ENCODE measurements around the gene ARMCX2. TPM values are rescaled to one million over a fixed set of nuclear protein-coding genes. Genes with fewer than 3 reads are reported as not detected.
"Not testable (repeated sequence)": the region's sequence is repeated elsewhere in the genome, so short reads cannot be mapped to it uniquely, and the experiment has no call there.

Gene ARMCX2
- polyA plus RNA-seq, 4 donors: 0.45 to 34.4 (median 5.4) TPM

GRCh38 chrX:101677028-101677427 lies 17.4 kb upstream of the ARMCX2 start:
- H3K4me1 ChIP-seq (ENCODE audit: control insufficient read depth in 3 of 3, insufficient read depth in 2 of 3, low read depth in 1 of 3, low read length in 2 of 3): no peaks in the 10 kb centered on the region
- no peaks in the 10 kb centered on the region for H3K9me3 ChIP-seq (ENCODE audit: control insufficient read depth in 2 of 2, insufficient read depth in 1 of 2, low read depth in 1 of 2, low read length in 1 of 2)
- 53 to 81% (median 57%) methylated on average over 1 of the region's 1 CpG for WGBS, 3 donors
- no peaks in the 10 kb centered on the region for H3K36me3 ChIP-seq (ENCODE audit: control insufficient read depth in 3 of 3, insufficient read depth in 2 of 3, low read depth in 1 of 3, low read length in 3 of 3)
- H3K27me3 ChIP-seq (ENCODE audit: control insufficient read depth in 3 of 3, insufficient read depth in 3 of 3, low read length in 3 of 3): no peaks in the 10 kb centered on the region
- FAIRE-seq (no peak), DNase-seq (no peak)
- no peak overlapping the region for H3K4me3 ChIP-seq (ENCODE audit: low read depth in 1 of 3, low read length in 3 of 3)
- H3K27ac ChIP-seq (ENCODE audit: low read depth in 1 of 3, low read length in 2 of 3): no peak overlapping the region

GRCh38 chrX:101676571-101676970 lies 16.9 kb upstream of the ARMCX2 start:
- no peaks in the 10 kb centered on the region for H3K27me3 ChIP-seq (ENCODE audit: control insufficient read depth in 3 of 3, insufficient read depth in 3 of 3, low read length in 3 of 3)
- DNase-seq: no peak
- 41 to 70% (median 45%) methylated on average over 3 of the region's 3 CpGs for WGBS, 3 donors
- H3K4me1 ChIP-seq (ENCODE audit: control insufficient read depth in 3 of 3, insufficient read depth in 2 of 3, low read depth in 1 of 3, low read length in 2 of 3): no peaks in the 10 kb centered on the region
- no peak for FAIRE-seq
- H3K4me3 ChIP-seq (ENCODE audit: low read depth in 1 of 3, low read length in 3 of 3): no peak overlapping the region
- H3K9me3 ChIP-seq (ENCODE audit: control insufficient read depth in 2 of 2, insufficient read depth in 1 of 2, low read depth in 1 of 2, low read length in 1 of 2): no peaks in the 10 kb centered on the region
- no peaks in the 10 kb centered on the region for H3K36me3 ChIP-seq (ENCODE audit: control insufficient read depth in 3 of 3, insufficient read depth in 2 of 3, low read depth in 1 of 3, low read length in 3 of 3)
- no peak overlapping the region for H3K27ac ChIP-seq (ENCODE audit: low read depth in 1 of 3, low read length in 2 of 3)

- no peak for FAIRE-seq
- WGBS, 3 donors: 22 to 31% (median 25%) methylated on average over 2 of the region's 2 CpGs
- H3K4me1 ChIP-seq (ENCODE audit: control insufficient read depth in 3 of 3, insufficient read depth in 2 of 3, low read depth in 1 of 3, low read length in 2 of 3): no peaks in the 10 kb centered on the region
- no peak for DNase-seq
- H3K27ac ChIP-seq (ENCODE audit: low read depth in 1 of 3, low read length in 2 of 3): no peak overlapping the region
- H3K36me3 ChIP-seq (ENCODE audit: control insufficient read depth in 3 of 3, insufficient read depth in 2 of 3, low read depth in 1 of 3, low read length in 3 of 3): no peaks in the 10 kb centered on the region
- H3K4me3 ChIP-seq (ENCODE audit: low read depth in 1 of 3, low read length in 3 of 3): no peak overlapping the region
- H3K9me3 ChIP-seq (ENCODE audit: control insufficient read depth in 2 of 2, insufficient read depth in 1 of 2, low read depth in 1 of 2, low read length in 1 of 2): no peaks in the 10 kb centered on the region
- no peaks in the 10 kb centered on the region for H3K27me3 ChIP-seq (ENCODE audit: control insufficient read depth in 3 of 3, insufficient read depth in 3 of 3, low read length in 3 of 3)
Observed at GRCh38 chrX:101668143-101668542, 8.5 kb upstream of the ARMCX2 start.

- Histone ChIP-seq H3K36me3 (ENCODE audit: control insufficient read depth in 3 of 3, insufficient read depth in 2 of 3, low read depth in 1 of 3, low read length in 3 of 3) (peaks cover 0 to 12% (median 0%) of the 10 kb centered on the region in 3 donors), H3K4me3 (ENCODE audit: low read depth in 1 of 3, low read length in 3 of 3) (peak overlapping the region; percentile 49 to 85 (median 55)), H3K27ac (ENCODE audit: low read depth in 1 of 3, low read length in 2 of 3) (peak overlapping the region in 2 of 3 donors; percentile 24 to 60), H3K4me1 (ENCODE audit: control insufficient read depth in 3 of 3, insufficient read depth in 2 of 3, low read depth in 1 of 3, low read length in 2 of 3) (peaks cover 0 to 5% (median 0%) of the 10 kb centered on the region in 3 donors), H3K27me3 (ENCODE audit: control insufficient read depth in 3 of 3, insufficient read depth in 3 of 3, low read length in 3 of 3) (no peaks in the 10 kb centered on the region), H3K9me3 (ENCODE audit: control insufficient read depth in 2 of 2, insufficient read depth in 1 of 2, low read depth in 1 of 2, low read length in 1 of 2) (no peaks in the 10 kb centered on the region)
- no peak for FAIRE-seq
- DNase-seq: peak; percentile 52 to 74
- 0 to 27% (median 2%) methylated on average over 32 to 37 of the region's 38 CpGs for WGBS, 3 donors
Observed at GRCh38 chrX:101658661-101659491, 774 bp downstream of the ARMCX2 start.

GRCh38 chrX:101657495-101657894 lies 2.2 kb downstream of the ARMCX2 start:
- no peak overlapping the region for H3K4me3 ChIP-seq (ENCODE audit: low read depth in 1 of 3, low read length in 3 of 3)
- no peaks in the 10 kb centered on the region for H3K27me3 ChIP-seq (ENCODE audit: control insufficient read depth in 3 of 3, insufficient read depth in 3 of 3, low read length in 3 of 3)
- FAIRE-seq: no peak
- peaks cover 0 to 5% (median 0%) of the 10 kb centered on the region in 3 donors for H3K4me1 ChIP-seq (ENCODE audit: control insufficient read depth in 3 of 3, insufficient read depth in 2 of 3, low read depth in 1 of 3, low read length in 2 of 3)
- no peaks in the 10 kb centered on the region for H3K9me3 ChIP-seq (ENCODE audit: control insufficient read depth in 2 of 2, insufficient read depth in 1 of 2, low read depth in 1 of 2, low read length in 1 of 2)
- no peak overlapping the region for H3K27ac ChIP-seq (ENCODE audit: low read depth in 1 of 3, low read length in 2 of 3)
- DNase-seq: no peak
- WGBS, 3 donors: 88 to 96% (median 96%) methylated on average over 12 of the region's 12 CpGs
- H3K36me3 ChIP-seq (ENCODE audit: control insufficient read depth in 3 of 3, insufficient read depth in 2 of 3, low read depth in 1 of 3, low read length in 3 of 3): peaks cover 0 to 12% (median 0%) of the 10 kb centered on the region in 3 donors

- no peak overlapping the region for H3K4me3 ChIP-seq (ENCODE audit: low read depth in 1 of 3, low read length in 3 of 3)
- peaks cover 0 to 12% (median 0%) of the 10 kb centered on the region in 3 donors for H3K36me3 ChIP-seq (ENCODE audit: control insufficient read depth in 3 of 3, insufficient read depth in 2 of 3, low read depth in 1 of 3, low read length in 3 of 3)
- no peaks in the 10 kb centered on the region for H3K27me3 ChIP-seq (ENCODE audit: control insufficient read depth in 3 of 3, insufficient read depth in 3 of 3, low read length in 3 of 3)
- DNase-seq: no peak
- peaks cover 0 to 5% (median 0%) of the 10 kb centered on the region in 3 donors for H3K4me1 ChIP-seq (ENCODE audit: control insufficient read depth in 3 of 3, insufficient read depth in 2 of 3, low read depth in 1 of 3, low read length in 2 of 3)
- FAIRE-seq: no peak
- 89 to 100% (median 95%) methylated on average over 8 to 13 of the region's 13 CpGs for WGBS, 3 donors
- H3K27ac ChIP-seq (ENCODE audit: low read depth in 1 of 3, low read length in 2 of 3): no peak overlapping the region
- no peaks in the 10 kb centered on the region for H3K9me3 ChIP-seq (ENCODE audit: control insufficient read depth in 2 of 2, insufficient read depth in 1 of 2, low read depth in 1 of 2, low read length in 1 of 2)
Observed at GRCh38 chrX:101656817-101657216, 2.8 kb downstream of the ARMCX2 start.

GRCh38 chrX:101655534-101655933 lies 4.1 kb downstream of the ARMCX2 start:
- H3K36me3 ChIP-seq (ENCODE audit: control insufficient read depth in 3 of 3, insufficient read depth in 2 of 3, low read depth in 1 of 3, low read length in 3 of 3): peaks cover 0 to 12% (median 0%) of the 10 kb centered on the region in 3 donors
- no peaks in the 10 kb centered on the region for H3K9me3 ChIP-seq (ENCODE audit: control insufficient read depth in 2 of 2, insufficient read depth in 1 of 2, low read depth in 1 of 2, low read length in 1 of 2)
- DNase-seq (peak in 1 of 2 donors; percentile 10), FAIRE-seq (no peak)
- peaks cover 0 to 5% (median 0%) of the 10 kb centered on the region in 3 donors for H3K4me1 ChIP-seq (ENCODE audit: control insufficient read depth in 3 of 3, insufficient read depth in 2 of 3, low read depth in 1 of 3, low read length in 2 of 3)
- no peak overlapping the region for H3K27ac ChIP-seq (ENCODE audit: low read depth in 1 of 3, low read length in 2 of 3)
- no peak overlapping the region for H3K4me3 ChIP-seq (ENCODE audit: low read depth in 1 of 3, low read length in 3 of 3)
- WGBS, 3 donors: 20 to 33% (median 27%) methylated on average over 3 of the region's 3 CpGs
- no peaks in the 10 kb centered on the region for H3K27me3 ChIP-seq (ENCODE audit: control insufficient read depth in 3 of 3, insufficient read depth in 3 of 3, low read length in 3 of 3)

- not testable (repeated sequence) for H3K4me1 ChIP-seq (ENCODE audit: control insufficient read depth in 3 of 3, insufficient read depth in 2 of 3, low read depth in 1 of 3, low read length in 2 of 3); H3K27me3 ChIP-seq (ENCODE audit: control insufficient read depth in 3 of 3, insufficient read depth in 3 of 3, low read length in 3 of 3); FAIRE-seq; H3K27ac ChIP-seq (ENCODE audit: low read depth in 1 of 3, low read length in 2 of 3); H3K36me3 ChIP-seq (ENCODE audit: control insufficient read depth in 3 of 3, insufficient read depth in 2 of 3, low read depth in 1 of 3, low read length in 3 of 3); DNase-seq; H3K9me3 ChIP-seq (ENCODE audit: control insufficient read depth in 2 of 2, insufficient read depth in 1 of 2, low read depth in 1 of 2, low read length in 1 of 2); H3K4me3 ChIP-seq (ENCODE audit: low read depth in 1 of 3, low read length in 3 of 3)
Observed at GRCh38 chrX:101647716-101648115, 11.9 kb downstream of the ARMCX2 start.

All from small intestine (tissue), 7 donors.